Measurements from ENCODE around the gene OMP.

GRCh38 chr11:77057938-77058474, 44.6 kb upstream of the OMP start:
- no peak for TF ChIP-seq POLR2AphosphoS5 (IDR thresholded peaks at IDR 0.05; ENCODE audit: low read depth, low read length)
- TF ChIP-seq TAF1 (IDR thresholded peaks at IDR 0.05; ENCODE audit: low read depth, low read length): no peak

Measured in GM12891 (cell line).